Brain microvascular endothelial cell (primary cell): ENCODE data around the gene SLC49A3.

Source experiments
- DNase-seq: peaks from one replicate; pipeline ENCODE4 v3.0.0-alpha.2; 2020
- H3K27ac ChIP-seq: fragments of 250-450 bp; sonication (Bioruptor Pico); 2 replicates; pipeline ENCODE4 v1.5.1; 2020; ENCODE audit warnings: mild to moderate bottlenecking, moderate library complexity
- H3K27me3 ChIP-seq: fragments of 250-450 bp; sonication (Bioruptor Pico); replicated peaks from 2 replicates; pipeline ENCODE4 v1.5.1; 2020; ENCODE audit warnings: mild to moderate bottlenecking
- H3K36me3 ChIP-seq: fragments of 250-450 bp; sonication (Bioruptor Pico); replicated peaks from 2 replicates; pipeline ENCODE4 v1.5.1; 2020; ENCODE audit warnings: mild to moderate bottlenecking
- H3K4me3 ChIP-seq: 2 replicates; pipeline ENCODE4 v1.5.1; 2011; ENCODE audit warnings: low read depth, mild to moderate bottlenecking, control low read depth, low read length, moderate library complexity
- CTCF ChIP-seq: IDR thresholded peaks from 2 replicates; pipeline ENCODE4 v1.5.1; 2011; ENCODE audit warnings: low read depth, mild to moderate bottlenecking, moderate library complexity, low read length, control low read depth, inconsistent platforms; ENCODE audit errors: missing control alignments
- in situ Hi-C: cut with HindIII; loops from 2 replicates; pipeline ENCODE4 v1.10.0; 2017; ENCODE audit warnings: low sequenced_read_pairs, low pct_ligation_motif_present

Gene SLC49A3

GRCh38 chr4:723751-724530 is 35.0 kb upstream of the SLC49A3 start:
- TF ChIP-seq CTCF = no peak
- Histone ChIP-seq H3K4me3 (no peak overlapping the region), H3K36me3 (peaks cover 7% of the 10 kb centered on the region), H3K27ac (no peak overlapping the region), H3K27me3 (no peaks in the 10 kb centered on the region)
- in situ Hi-C loops = no loop called here
- DNase-seq = no peak

GRCh38 chr4:722851-723360 is 34.0 kb upstream of the SLC49A3 start:
- in situ Hi-C loops = no loop called here
- Histone ChIP-seq H3K27ac (no peak overlapping the region), H3K4me3 (no peak overlapping the region)

GRCh38 chr4:722169-722725 is 33.3 kb upstream of the SLC49A3 start:
- DNase-seq = no peak
- in situ Hi-C loops = no loop called here
- Histone ChIP-seq H3K27me3 (no peaks in the 10 kb centered on the region), H3K27ac (no peak overlapping the region), H3K36me3 (peaks cover 7% of the 10 kb centered on the region), H3K4me3 (no peak overlapping the region)
- TF ChIP-seq CTCF = no peak

More at GRCh38 chr4:722851-723360, 34.0 kb upstream of the SLC49A3 start:
- Histone ChIP-seq H3K36me3 (peaks cover 7% of the 10 kb centered on the region), H3K27me3 (no peaks in the 10 kb centered on the region)
- no peak for TF ChIP-seq CTCF
- DNase-seq = no peak

- Histone ChIP-seq H3K36me3 (peaks cover 7% of the 10 kb centered on the region), H3K27me3 (no peaks in the 10 kb centered on the region), H3K4me3 (no peak overlapping the region), H3K27ac (no peak overlapping the region)
- DNase-seq = no peak
- no peak for TF ChIP-seq CTCF
- in situ Hi-C loops = no loop called here
These were observed 32.6 kb upstream of the SLC49A3 start for GRCh38 chr4:721261-722168.

GRCh38 chr4:720111-720860 is 31.3 kb upstream of the SLC49A3 start:
- no peak for TF ChIP-seq CTCF
- Histone ChIP-seq H3K4me3 (no peak overlapping the region), H3K27me3 (no peaks in the 10 kb centered on the region), H3K36me3 (peaks cover 7% of the 10 kb centered on the region), H3K27ac (no peak overlapping the region)
- in situ Hi-C loops = no loop called here
- no peak for DNase-seq
